Testis (tissue), 2 donors: ENCODE measurements around the gene ZNF423.

Experiments used
- POLR2A ChIP-seq: fragments of 450-650 bp; IDR thresholded peaks from one replicate; pipeline ENCODE4 v1.6.1; 2017; ENCODE audit warnings: antibody characterized with exemption, mild to moderate bottlenecking, moderate library complexity
- TF ChIP-seq, protein P1 (sequence below), 3 experiments: fragments of 450-650 bp in 2 of 3; fragments of 200-600 bp in 1 of 3; sonication (generic) in 1 of 3; IDR thresholded peaks; one replicate each; pipeline ENCODE4 v1.5.1; 2016 to 2019; ENCODE audit warnings: antibody characterized with exemption in 3 of 3, mild to moderate bottlenecking in 2 of 3, moderate library complexity in 1 of 3

GRCh38 chr16:49854796-49855203 lies 1.1 kb downstream of the ZNF423 start:
- TF ChIP-seq, protein P1, sequence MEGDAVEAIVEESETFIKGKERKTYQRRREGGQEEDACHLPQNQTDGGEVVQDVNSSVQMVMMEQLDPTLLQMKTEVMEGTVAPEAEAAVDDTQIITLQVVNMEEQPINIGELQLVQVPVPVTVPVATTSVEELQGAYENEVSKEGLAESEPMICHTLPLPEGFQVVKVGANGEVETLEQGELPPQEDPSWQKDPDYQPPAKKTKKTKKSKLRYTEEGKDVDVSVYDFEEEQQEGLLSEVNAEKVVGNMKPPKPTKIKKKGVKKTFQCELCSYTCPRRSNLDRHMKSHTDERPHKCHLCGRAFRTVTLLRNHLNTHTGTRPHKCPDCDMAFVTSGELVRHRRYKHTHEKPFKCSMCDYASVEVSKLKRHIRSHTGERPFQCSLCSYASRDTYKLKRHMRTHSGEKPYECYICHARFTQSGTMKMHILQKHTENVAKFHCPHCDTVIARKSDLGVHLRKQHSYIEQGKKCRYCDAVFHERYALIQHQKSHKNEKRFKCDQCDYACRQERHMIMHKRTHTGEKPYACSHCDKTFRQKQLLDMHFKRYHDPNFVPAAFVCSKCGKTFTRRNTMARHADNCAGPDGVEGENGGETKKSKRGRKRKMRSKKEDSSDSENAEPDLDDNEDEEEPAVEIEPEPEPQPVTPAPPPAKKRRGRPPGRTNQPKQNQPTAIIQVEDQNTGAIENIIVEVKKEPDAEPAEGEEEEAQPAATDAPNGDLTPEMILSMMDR (IDR thresholded peaks at IDR 0.05) = no peak
- TF ChIP-seq POLR2A = no peak
